T-helper 2 cell treated with Interferon-gamma antibody and Interleukin-4, amounts not matched to agents 100 ng/mL and 5 ng/mL, for 36 hours (primary cell): ENCODE results near the gene FAF1. TPM values are rescaled to one million over a fixed set of nuclear protein-coding genes. Genes with fewer than 3 reads are reported as not detected.
"Not testable (repeated sequence)": the region's sequence is repeated elsewhere in the genome, so short reads cannot be mapped to it uniquely, and the experiment has no call there.

Experiments used
- intact Hi-C: fragments of 100-400 bp; cut with micrococcal nuclease; formaldehyde crosslinking; loops from one replicate; pipeline ENCODE4 v1.15.1; 2023
- total RNA-seq: library from RNA; stranded (reverse); gene quantifications from 2 replicates; pipeline ENCODE4 v1.2.3, GENCODE V29; 2022

FAF1 gene
- total RNA-seq, 1 donor from 2014 or later, result 77.9 TPM

DNA sequence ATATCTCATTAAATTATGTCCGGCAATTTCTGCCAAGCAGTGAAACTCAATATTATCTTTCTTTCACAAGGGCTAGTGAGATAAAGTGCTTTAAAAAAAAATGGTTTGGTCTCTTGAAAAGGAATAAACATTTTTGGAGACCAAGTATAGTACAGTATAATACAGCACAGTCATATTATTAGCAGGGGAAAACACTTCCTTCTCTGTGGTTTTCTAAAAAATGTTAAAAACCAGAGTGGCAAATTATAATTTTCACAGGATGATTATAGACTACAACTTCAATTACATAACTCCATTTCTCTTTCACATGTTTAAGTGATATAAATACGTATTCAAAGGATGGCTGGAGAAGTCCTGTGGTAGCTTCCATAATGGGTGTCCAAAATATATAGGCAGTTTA is 366.6 kb downstream of the FAF1 start:
- intact Hi-C loops, result no loop called here

DNA sequence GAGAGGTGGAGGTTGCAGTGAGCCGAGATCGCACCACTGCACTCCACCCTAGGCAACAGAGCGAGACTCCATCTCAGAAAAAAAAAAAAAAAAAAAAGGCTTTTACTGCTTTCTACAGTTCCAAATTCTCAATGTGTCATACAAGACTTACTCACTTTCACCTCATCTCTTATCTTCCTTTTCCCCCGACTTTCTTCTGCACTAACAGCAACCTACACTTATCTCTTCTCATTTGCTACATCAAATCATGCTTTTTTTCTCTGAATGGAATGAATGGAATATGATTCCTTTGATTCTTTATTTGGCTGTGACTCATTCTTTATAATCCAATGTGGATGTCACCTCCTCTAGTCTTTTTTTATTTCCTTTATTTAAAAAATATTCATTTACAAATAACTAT is 368.5 kb downstream of the FAF1 start:
- intact Hi-C loops, result no loop called here

DNA sequence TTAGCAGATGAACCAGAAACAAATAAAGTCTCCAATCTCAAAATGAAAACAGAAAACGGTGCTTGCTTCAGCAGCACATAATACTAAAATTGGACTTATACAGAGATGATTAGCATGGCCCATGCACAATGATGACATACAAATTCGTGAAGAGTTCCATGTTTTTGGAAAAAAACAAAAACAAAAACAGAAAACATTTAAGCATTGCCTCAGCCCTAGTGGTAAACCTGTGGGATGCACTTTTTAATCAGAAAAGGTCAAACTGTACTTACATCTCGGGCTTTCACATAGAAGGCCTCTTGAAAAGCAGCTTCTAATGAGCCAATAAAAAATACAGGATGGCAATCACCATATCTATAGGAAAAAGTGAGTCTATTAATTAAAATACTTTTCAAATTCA is 377.7 kb downstream of the FAF1 start:
- intact Hi-C loops, result no loop called here

DNA sequence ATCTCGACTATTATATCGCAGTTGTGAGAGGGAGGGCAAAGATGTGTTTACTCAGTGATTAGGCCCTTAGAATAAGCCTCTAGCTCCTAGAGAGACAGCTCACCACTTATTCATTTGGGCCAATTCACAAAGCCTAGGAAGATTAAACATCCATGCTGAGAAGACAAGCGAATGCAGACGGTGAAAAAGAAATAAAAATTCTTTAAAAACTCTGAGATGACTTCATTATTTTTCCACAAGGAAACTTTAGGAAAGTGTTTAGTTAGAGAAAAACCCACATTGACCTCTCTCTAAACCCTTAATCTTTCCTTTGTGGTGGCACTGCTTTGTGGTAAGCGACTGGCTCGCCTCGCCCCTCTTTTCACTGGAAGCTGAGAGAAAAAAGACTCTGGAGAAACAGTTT is 390.0 kb downstream of the FAF1 start:
- intact Hi-C loops, result no loop called here

DNA sequence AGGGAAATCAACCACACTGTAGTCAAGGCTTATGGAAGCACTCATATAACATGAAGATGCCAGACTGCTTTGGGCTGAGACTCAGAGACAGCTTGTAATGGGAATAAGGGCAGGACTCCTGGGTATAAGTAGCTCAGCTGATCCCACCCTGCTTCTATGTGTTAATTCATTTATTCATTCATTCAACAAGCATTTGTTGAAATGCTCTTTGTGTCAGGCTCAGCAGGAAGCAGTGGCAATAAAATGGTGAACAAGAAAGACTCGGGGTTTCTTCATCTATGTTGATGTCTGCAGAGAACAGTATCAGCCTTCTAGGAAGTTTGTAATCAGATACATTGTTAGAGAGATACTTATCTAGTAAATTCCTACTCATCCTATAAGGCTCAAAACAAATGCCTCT is 391.3 kb downstream of the FAF1 start:
- intact Hi-C loops, result no loop called here

DNA sequence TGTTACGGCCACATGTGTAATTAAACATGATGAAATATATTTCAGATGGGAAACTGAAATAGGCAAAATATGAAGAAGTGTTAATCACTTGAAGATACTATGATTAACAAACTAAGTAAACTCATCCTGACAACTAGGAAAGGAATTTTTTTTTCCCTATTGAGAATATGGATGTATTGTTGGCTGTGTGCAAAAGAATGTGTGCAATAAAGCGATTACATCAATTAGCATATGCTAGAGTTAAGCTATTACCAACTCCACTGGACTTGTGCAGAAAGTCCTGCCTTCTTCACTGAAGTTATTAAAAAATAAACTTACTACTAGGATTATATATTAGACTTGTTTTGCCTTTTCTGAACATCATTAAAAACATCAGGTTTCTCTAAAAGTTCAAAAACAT is 393.7 kb downstream of the FAF1 start:
- intact Hi-C loops, result no loop called here

DNA sequence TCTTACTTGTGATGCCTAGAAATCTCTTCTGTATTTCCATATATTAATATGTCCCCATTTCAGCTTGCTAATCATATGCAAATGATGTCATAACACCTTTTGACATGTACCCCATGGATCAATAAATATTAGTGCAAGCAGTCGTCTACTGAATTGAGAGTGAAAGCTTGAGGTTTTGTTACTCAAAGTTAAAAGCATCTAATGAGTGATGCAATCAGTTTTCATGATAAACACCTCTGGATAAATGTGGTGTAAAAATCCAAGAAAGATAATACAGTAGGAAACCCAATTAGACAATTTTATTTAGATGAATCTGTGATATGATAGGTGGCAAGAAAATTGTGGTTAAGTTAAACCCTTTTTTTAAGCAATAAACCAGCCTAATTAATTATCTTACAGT is 395.6 kb downstream of the FAF1 start:
- intact Hi-C loops, result no loop called here

DNA sequence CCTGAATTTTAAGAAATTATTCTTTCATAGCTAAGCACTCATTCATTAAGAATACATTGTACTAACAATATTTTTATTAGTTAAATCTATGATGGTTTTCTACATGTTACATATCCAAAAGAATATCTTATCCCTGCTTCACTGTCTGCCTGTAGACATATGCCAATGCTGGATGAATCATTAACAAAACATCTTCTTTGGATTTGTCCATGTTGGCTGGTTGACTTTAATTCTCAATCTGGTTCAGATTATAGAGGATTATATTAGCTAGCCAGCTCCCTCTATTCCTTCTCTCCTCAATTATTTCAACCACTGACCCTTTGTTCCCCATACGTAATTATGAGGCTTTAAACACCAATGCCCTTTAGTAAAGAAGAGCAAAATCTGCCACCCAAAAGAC is 398.0 kb downstream of the FAF1 start:
- intact Hi-C loops, result no loop called here

DNA sequence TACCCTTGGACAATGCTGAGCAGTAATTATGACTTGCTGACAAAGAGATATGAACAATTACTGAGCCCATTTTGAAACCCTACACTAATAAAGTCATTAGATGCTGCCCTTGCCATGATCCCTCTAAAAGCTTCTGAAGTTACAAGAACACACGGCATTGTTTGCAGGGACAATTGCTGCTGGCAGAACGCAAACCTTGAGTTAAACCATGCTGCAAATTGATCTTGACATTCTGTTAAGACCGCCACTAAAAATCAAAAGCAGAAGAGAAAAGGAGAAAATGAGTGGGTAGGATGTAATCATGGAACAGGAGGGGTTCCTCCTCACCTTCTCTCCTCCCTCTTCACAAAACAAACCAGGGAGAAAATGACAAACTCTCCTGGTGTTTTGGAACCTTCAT is 400.6 kb downstream of the FAF1 start:
- intact Hi-C loops, result no loop called here

DNA sequence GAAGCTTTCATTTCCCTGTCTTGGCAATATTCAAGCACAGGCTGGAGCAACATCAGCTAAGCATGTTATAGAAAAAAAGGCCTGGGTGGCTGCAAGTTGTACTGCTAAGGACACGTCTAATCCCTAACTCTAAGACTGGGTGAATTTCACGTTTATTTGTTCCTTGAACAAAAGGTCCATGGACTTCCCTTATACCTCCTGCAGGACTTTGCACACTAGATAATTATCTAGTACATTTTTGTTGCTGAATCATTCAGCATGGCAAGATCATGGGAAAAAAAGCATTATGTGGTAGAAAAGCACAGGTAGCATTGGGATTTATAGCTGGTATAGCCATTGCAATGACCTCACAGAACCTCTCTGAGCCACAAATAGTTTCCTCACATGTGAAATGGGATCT is 406.1 kb downstream of the FAF1 start:
- intact Hi-C loops, result no loop called here

DNA sequence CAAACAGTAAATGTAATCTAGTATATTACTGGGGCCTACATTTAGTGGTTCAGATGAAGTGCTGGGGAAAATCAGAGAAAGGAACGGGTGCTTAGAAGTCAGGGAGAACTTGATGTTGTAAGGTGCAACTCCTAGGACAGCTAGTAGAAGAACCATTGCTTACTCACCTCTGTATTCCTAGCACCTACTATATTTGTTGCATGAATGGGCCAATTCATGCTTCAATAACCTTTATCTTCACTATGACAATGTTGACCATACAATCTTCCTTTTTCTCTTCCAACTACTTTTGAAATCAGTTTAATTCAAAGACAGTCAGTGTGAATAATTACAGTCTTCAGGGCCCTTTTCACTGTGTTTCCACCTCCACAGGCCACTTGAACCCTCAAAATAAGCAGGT is 411.8 kb downstream of the FAF1 start:
- intact Hi-C loops, result no loop called here

DNA sequence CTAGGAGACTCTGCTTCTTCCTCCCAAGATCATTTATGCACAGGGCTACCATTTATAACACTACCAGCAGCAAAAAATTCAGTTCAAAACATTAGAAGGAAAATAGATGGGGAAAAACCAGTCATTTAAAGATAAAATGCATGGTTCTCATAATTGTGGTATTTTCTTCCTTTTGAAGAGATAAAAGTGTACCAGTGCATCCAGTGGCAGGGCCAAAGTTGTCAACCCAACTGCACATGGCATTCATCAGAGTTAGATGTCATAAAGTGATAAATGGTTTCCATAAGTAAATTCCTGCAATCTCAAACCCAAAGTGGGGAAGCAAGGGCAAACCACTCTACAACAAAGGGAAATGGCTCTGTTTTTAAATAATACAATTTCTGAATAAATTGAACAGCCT is 417.7 kb downstream of the FAF1 start:
- intact Hi-C loops, result no loop called here

DNA sequence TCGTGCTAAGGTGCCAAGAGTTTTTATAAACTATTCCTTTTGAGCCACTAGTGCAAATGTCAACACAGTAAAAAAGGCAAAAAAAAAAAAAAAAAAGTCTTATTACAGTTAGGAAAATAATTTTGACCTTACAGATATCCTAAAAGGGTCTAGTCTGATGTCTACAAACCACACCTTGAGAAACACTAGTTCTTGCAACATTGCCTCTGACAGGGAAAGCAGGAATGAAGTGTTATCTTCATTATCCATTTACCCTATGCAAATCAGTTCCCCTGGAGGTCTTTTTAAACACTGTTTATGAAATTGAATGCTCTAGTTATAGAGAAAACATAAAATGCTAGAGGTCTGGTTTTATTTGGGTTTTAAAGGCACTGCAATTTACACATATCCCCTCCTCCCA is 421.6 kb downstream of the FAF1 start:
- intact Hi-C loops, result no loop called here

DNA sequence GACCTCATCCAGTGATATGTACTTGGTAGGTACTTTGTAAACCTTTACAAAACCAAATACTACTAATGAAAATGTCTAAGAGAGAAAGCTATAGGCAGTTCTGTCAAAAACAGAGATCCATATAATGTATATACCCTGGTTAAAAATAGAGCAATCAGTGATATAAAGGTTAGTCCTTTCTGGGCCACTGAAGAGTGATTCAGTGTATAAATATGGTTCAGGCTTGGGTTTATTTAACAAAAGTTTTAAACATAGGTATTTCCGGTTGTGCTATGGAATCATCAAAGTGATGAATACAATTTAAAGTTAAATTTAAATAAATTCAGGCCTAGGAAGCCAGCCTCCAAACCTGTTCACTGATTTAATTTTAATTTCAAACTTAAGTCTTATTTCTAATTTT is 428.5 kb downstream of the FAF1 start:
- intact Hi-C loops, result no loop called here

DNA sequence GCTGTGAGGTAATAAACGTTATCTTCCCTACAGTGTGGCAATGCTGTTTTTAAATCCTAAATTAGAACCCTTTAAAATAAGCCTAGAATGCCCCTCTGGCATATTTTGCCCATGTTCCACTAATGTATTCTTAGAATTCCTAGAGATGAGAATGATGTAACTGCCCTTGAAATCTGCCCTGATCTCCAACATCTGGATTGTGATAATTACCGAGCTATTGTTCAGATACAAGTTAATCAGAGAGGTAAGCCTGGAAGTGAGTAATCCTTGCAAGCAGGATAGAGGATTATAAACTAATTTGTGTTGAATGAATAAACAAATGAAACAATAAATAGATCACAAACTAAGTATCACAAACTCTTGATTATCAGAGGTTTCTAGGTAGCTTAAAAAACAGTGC is 429.0 kb downstream of the FAF1 start:
- intact Hi-C loops, result no loop called here

DNA sequence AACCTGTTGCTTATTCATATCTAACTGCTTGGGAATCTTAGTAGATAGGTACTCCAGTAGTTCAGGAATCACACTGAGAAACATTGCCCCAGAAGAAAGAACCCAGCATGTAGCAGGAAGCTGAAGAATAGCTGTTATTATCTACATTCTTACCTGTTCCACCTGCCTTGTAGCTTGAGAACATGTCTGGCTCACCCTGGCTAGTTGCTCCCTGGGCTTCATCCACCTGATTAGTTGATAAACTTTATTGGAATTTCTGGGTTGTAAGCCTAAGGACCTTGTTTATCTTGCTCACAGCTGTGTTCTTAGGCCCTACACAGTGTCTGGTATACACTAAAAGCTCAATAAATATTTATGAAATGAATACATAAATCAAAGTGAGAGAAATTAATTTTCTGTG is 430.6 kb downstream of the FAF1 start:
- intact Hi-C loops, result no loop called here

DNA sequence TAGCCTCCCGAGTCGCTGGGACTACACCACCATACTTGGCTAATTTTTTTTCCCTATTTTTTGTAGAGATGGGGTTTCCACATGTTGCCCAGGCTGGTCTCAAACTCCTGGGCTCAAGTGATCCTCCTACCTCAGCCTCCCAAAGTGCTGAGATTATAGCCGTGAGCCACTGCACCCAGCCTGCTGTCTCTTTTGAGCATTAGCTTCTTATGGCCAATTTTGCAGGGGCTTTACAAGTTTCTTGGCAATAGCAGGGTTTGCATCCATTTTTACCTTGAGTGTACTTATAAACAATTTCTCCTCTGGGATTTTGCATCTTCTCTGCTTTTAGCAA is 432.1 kb downstream of the FAF1 start:
- intact Hi-C loops, result not testable (repeated sequence)

DNA sequence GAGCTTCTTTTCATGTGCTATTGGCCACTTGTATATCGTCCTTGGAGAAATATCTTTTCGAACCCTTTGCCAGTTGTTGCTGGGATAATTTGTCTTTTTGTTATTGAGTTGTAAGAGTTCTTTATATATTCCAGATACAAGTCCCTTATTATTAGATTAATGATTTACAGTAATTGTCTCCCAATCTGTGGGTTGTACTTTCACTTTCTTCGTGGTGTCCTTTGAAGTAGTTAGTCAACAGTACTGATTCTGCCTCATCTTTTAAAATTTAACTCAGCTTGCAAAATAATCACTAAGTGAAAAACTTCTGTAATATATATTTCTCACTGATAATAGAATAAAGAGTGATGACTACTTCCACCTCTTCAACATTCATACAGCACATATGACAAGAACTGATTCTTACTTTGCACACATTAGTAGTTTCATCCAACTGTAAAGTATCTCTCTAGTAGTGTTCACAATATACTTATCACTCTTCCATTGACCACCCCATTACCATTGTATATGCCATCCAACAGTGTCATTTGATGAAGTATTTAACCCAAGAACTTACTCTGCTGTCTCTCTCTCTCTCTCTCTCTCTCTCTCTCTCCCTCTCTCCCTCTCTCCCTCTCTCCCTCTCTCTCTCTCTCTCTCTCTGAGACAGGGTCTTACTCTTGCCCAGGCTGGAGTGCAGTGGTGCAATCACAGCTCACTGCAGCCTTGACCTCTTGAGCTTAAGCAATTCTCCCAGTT is 432.6 kb downstream of the FAF1 start:
- intact Hi-C loops, result no loop called here

DNA sequence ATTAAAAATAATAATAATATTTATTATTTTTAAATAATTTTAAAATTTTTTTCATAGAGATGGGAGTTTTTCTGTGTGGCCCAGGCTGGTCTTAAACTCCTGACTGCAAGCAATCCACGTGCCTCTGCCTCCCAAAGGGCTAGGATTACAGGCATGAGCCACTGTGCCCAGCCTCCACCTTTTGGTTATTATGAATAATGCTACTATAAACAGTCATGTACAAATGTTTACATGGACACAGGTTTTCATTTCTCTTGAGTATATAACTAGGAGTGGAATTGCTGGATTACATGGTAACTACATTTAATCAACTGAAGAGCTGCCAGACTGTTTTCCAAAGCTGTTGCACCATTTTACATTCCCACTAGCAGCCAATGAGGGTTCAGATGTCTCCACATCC is 433.6 kb downstream of the FAF1 start:
- intact Hi-C loops, result no loop called here

DNA sequence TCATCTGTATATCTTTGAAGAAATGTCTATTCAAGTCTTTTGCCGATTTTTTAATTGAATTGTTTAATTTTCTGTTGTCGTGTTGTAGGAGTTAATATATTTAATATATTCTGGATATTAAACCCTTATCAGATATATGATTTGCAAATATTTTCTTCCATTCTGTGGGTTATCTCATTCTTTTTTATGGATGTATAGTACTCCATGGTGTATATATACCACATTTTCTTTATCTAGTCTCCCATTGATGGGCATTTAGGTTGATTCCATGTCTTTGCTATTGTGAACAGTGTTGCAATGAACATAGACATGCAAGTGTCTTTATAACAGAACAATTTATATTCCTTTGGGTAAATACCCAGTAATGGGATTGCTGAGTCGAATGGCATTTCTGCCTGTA is 436.5 kb downstream of the FAF1 start:
- intact Hi-C loops, result no loop called here

DNA sequence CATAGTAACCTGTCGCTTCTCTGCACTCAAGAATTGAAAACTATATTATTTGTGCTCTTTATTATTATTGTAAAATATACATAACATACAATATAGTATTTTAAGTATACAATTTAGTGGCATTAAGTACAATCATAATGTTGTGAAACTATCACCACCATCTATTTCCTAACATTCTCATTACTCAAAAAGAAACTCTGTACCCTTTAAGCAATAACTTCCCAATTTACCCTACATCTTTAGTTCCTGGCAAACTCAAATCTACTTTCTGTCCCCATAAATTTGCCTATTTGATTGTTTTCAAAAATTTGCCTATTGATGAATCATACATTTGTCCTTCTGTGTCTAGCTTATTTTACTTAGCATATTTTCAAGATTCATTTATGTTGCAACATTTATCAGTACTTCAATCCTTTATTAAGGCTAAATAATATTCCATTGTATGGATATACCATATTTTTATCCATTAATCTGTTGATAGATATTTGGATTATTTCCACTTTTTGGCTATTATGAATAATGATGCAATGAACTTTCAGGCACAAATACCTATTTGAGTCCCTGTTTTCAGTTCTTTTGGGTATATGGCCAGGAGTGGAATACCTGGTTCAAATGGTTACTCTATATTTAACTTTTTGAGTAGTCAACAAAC is 437.2 kb downstream of the FAF1 start:
- intact Hi-C loops, result no loop called here

DNA sequence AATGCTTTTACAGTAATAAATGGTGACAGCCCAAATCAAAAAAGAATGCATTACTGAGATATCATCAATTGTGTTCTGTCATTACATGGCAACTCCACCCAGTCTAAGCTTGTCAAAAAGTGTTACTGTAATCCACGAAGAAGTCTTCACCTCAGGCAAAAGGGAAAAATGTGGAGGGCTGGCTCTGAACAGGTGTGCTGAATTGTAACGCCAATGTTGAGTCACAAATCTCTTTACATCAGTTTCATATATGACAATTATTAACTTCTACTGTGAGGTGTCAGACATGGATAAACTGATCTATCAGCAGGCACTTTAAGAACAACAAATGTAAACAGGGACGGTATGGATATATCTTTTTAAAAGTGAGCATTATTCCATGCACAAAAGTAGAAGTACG is 438.4 kb downstream of the FAF1 start:
- intact Hi-C loops, result no loop called here

DNA sequence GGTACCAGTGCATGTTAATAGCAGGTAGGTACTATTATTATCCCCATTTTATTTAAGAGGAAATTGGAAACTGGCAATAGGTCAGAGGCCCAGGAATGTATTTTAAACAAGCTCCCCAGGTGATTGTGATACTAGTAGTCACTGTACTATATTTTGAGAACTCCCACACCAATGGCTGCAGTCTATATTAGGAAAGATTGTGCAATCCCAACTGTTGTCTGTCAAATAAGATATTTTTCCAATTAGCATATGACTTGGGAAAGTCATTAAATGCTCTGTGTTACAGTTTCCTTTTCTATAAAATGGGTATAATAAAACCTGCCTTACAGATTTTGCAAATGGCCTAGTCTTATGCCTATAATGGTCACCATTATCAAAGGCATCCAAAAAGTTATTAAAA is 442.6 kb downstream of the FAF1 start:
- intact Hi-C loops, result no loop called here

DNA sequence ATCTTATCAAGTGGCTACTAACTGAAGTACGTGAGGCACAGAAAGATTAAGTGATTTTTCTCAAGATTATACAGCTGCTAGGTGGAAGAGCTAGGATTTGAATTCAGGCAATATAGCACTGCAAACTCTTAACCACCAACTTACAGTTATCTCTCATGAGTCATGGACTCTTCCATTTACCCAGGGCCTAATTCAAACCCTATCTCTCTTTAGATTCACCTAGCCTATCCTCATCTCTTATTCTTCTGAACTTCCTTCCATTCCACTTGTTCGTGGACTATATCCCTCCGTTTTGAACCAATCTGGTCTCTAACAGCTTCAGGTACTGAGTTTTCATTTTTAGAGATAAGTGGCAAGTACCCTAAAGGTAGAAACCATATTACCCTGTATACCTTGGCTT is 444.0 kb downstream of the FAF1 start:
- intact Hi-C loops, result no loop called here
